C4-2B (cell line): Measurements from ENCODE around the gene CYP4F22.

Experiments
- CTCF ChIP-seq: fragments of 450-650 bp; conservative IDR thresholded peaks from 2 replicates; pipeline ENCODE4 v1.5.1; 2017; ENCODE audit warnings: mild to moderate bottlenecking
- ZFX ChIP-seq: fragments of 450-650 bp; IDR thresholded peaks from 2 replicates; pipeline ENCODE4 v1.6.1; 2017

- TF ChIP-seq CTCF = no peak
- no peak for TF ChIP-seq ZFX
These were observed 33.2 kb upstream of the CYP4F22 start for GRCh38 chr19:15475169-15475568.
